IMR-90 (cell line): ENCODE measurements around the gene KIAA0513. TPM values are rescaled to one million over a fixed set of nuclear protein-coding genes. Genes with fewer than 3 reads are reported as not detected.

Experiments used
- ATAC-seq: fragments of 200-7000 bp; cut with Tn5 transposase; 2 replicates; pipeline ENCODE4 v1.9.1; 2020; ENCODE audit warnings: low read depth, mild to moderate bottlenecking, moderate library complexity
- BruUV-seq: library from RNA; stranded (reverse); fragments of 400-500 nt; replicated peaks from 2 replicates; lab custom pipeline; 2021; lab: Mats Ljungman, UMichigan
- CTCF ChIA-PET: fragments of 300-600 bp; formaldehyde crosslinking; extraction: SDS; loops from one replicate; lab custom pipeline; 2021; ENCODE audit warnings: antibody characterized with exemption; lab: Yijun Ruan, JAX
- POLR2A ChIA-PET: fragments of 300-600 bp; sonication (Branson Sonifier 250); formaldehyde crosslinking; loops from one replicate; lab custom pipeline; 2022; ENCODE audit warnings: antibody characterized with exemption; ENCODE audit not compliant: unreplicated experiment; lab: Charles Lee
- DNase-seq: peaks from one replicate; pipeline ENCODE4 v3.0.0; 2013
- H2AFZ ChIP-seq: replicated peaks from 2 replicates; pipeline ENCODE3; 2013; ENCODE audit warnings: low read length, mild to moderate bottlenecking; ENCODE audit not compliant: poor library complexity
- H2AK5ac ChIP-seq: 2 replicates; pipeline ENCODE4 v1.6.1; 2013; ENCODE audit warnings: low read depth, low read length, inconsistent platforms
- H2AK9ac ChIP-seq: replicated peaks from 2 replicates; pipeline ENCODE3; 2013; ENCODE audit warnings: mild to moderate bottlenecking, low read depth, low read length, moderate library complexity; ENCODE audit not compliant: poor library complexity
- H2BK120ac ChIP-seq: 2 replicates; pipeline ENCODE4 v1.6.1; 2013; ENCODE audit warnings: low read depth, low read length, inconsistent platforms
- H2BK15ac ChIP-seq: 3 replicates; pipeline ENCODE4 v1.6.1; 2013; ENCODE audit warnings: low read depth, low read length, inconsistent platforms
- H2BK20ac ChIP-seq: 2 replicates; pipeline ENCODE4 v1.6.1; 2013; ENCODE audit warnings: low read depth, mild to moderate bottlenecking, inconsistent platforms, low read length, moderate library complexity
- H2BK5ac ChIP-seq: 2 replicates; pipeline ENCODE4 v1.6.1; 2013; ENCODE audit warnings: mild to moderate bottlenecking, low read depth, low read length, inconsistent platforms; ENCODE audit not compliant: poor library complexity, severe bottlenecking
- H3K14ac ChIP-seq: replicated peaks from 2 replicates; pipeline ENCODE4 v1.6.1; 2013; ENCODE audit warnings: low read depth, low read length, inconsistent platforms
- H3K18ac ChIP-seq: 2 replicates; pipeline ENCODE4 v1.6.1; 2013; ENCODE audit warnings: low read depth, low read length, control low read depth
- H3K23ac ChIP-seq: 2 replicates; pipeline ENCODE4 v1.6.1; 2013; ENCODE audit warnings: low read depth, low read length, inconsistent platforms
- H3K27ac ChIP-seq: 2 replicates; pipeline ENCODE4 v1.5.1; 2013; ENCODE audit warnings: mild to moderate bottlenecking, control low read depth, low read length; ENCODE audit not compliant: insufficient read depth
- H3K27me3 ChIP-seq: 2 replicates; pipeline ENCODE4 v1.6.1; 2013; ENCODE audit warnings: low read length; ENCODE audit not compliant: control insufficient read depth, insufficient read depth
- H3K36me3 ChIP-seq: 2 replicates; pipeline ENCODE4 v1.6.1; 2013; ENCODE audit warnings: low read length, mixed read lengths; ENCODE audit not compliant: control insufficient read depth, insufficient read depth
- H3K4ac ChIP-seq: 2 replicates; pipeline ENCODE4 v1.6.1; 2013; ENCODE audit warnings: low read depth, low read length, inconsistent platforms
- H3K4me1 ChIP-seq: 2 replicates; pipeline ENCODE4 v1.6.1; 2013; ENCODE audit warnings: low read length, mixed read lengths; ENCODE audit not compliant: control insufficient read depth, insufficient read depth
- H3K4me2 ChIP-seq: 2 replicates; pipeline ENCODE4 v1.6.1; 2013; ENCODE audit warnings: low read depth, mild to moderate bottlenecking, control low read depth, low read length, moderate library complexity
- H3K4me3 ChIP-seq: 2 replicates; pipeline ENCODE4 v1.5.1; 2013; ENCODE audit warnings: low read depth, mild to moderate bottlenecking, control low read depth, low read length, moderate library complexity; ENCODE audit not compliant: insufficient read depth
- H3K56ac ChIP-seq: 2 replicates; pipeline ENCODE4 v1.6.1; 2013; ENCODE audit warnings: low read length, inconsistent platforms; ENCODE audit not compliant: insufficient read depth; ENCODE audit errors: extremely low read depth
- H3K79me1 ChIP-seq, 2 experiments: 2 replicates each; pipeline ENCODE4 v1.6.1; 2013; ENCODE audit warnings: low read length in 2 of 2, inconsistent platforms in 1 of 2, low read depth in 1 of 2
- H3K9ac ChIP-seq: 2 replicates; pipeline ENCODE4 v1.6.1; 2013; ENCODE audit warnings: low read depth, low read length, control low read depth
- H3K9me1 ChIP-seq: 2 replicates; pipeline ENCODE4 v1.6.1; 2013; ENCODE audit warnings: low read length, inconsistent platforms; ENCODE audit not compliant: insufficient read depth
- H3K9me3 ChIP-seq: 2 replicates; pipeline ENCODE4 v1.6.1; 2013; ENCODE audit warnings: low read length; ENCODE audit not compliant: control insufficient read depth, insufficient read depth
- H4K20me1 ChIP-seq: 2 replicates; pipeline ENCODE4 v1.6.1; 2013; ENCODE audit warnings: low read length, inconsistent platforms; ENCODE audit not compliant: insufficient read depth
- H4K5ac ChIP-seq: 2 replicates; pipeline ENCODE4 v1.6.1; 2013; ENCODE audit warnings: mild to moderate bottlenecking, low read depth, low read length, control low read depth
- H4K8ac ChIP-seq, 2 experiments: 2 replicates each; pipeline ENCODE4 v1.6.1; 2013; ENCODE audit warnings: low read depth in 2 of 2, low read length in 2 of 2, control low read depth in 1 of 2, inconsistent platforms in 1 of 2
- H4K91ac ChIP-seq: 2 replicates; pipeline ENCODE4 v1.6.1; 2013; ENCODE audit warnings: low read depth, low read length, inconsistent platforms; ENCODE audit not compliant: insufficient read depth
- BHLHE40 ChIP-seq: fragments of 150-350 bp; IDR thresholded peaks from 2 replicates; pipeline ENCODE4 v1.6.1; 2016; ENCODE audit warnings: mild to moderate bottlenecking, low read depth, low read length
- CEBPB ChIP-seq: IDR thresholded peaks from 2 replicates; pipeline ENCODE4 v1.6.1; 2012; ENCODE audit warnings: low read depth, low read length, improper control_type of control experiment
- CHD1 ChIP-seq: IDR thresholded peaks from 2 replicates; pipeline ENCODE4 v1.6.1; 2012; ENCODE audit warnings: low read depth, low read length, improper control_type of control experiment
- MAZ ChIP-seq: IDR thresholded peaks from 2 replicates; pipeline ENCODE4 v1.6.1; 2012; ENCODE audit warnings: low read depth, mild to moderate bottlenecking, low read length, improper control_type of control experiment, moderate library complexity, borderline replicate concordance
- MXI1 ChIP-seq: IDR thresholded peaks from 2 replicates; pipeline ENCODE4 v1.6.1; 2012; ENCODE audit warnings: low read depth, mild to moderate bottlenecking, low read length, moderate library complexity, borderline replicate concordance
- NFE2L2 ChIP-seq: fragments of 150-350 bp; IDR thresholded peaks from 2 replicates; pipeline ENCODE4 v1.6.1; 2016; ENCODE audit warnings: low read depth, mild to moderate bottlenecking, low read length
- POLR2A ChIP-seq: IDR thresholded peaks from 2 replicates; pipeline ENCODE4 v1.6.1; 2012; ENCODE audit warnings: mild to moderate bottlenecking, low read depth, low read length
- RAD21 ChIP-seq: IDR thresholded peaks from 2 replicates; pipeline ENCODE4 v1.6.1; 2012; ENCODE audit warnings: low read length, improper control_type of control experiment
- RFX5 ChIP-seq: IDR thresholded peaks from 2 replicates; pipeline ENCODE4 v1.8.0; 2012; ENCODE audit warnings: low read depth, mild to moderate bottlenecking, low read length, moderate library complexity
- USF2 ChIP-seq: fragments of 150-350 bp; IDR thresholded peaks from 2 replicates; pipeline ENCODE4 v1.6.1; 2017; ENCODE audit warnings: mild to moderate bottlenecking, antibody characterized with exemption, low read length, low read depth
- WGBS, 2 experiments: methylation state at CpG; one replicate each; pipeline versions ENCODE4 v1.1.5 to v1.1.7; 2013; ENCODE audit warnings: missing lambda C conversion rate in 2 of 2; ENCODE audit not compliant: insufficient read length in 1 of 2; ENCODE audit errors: extremely low coverage in 2 of 2; 5-methylcytosine and 5-hydroxymethylcytosine counted together
- dilution Hi-C: fragments of 300-500 bp; cut with HindIII; formaldehyde crosslinking; loops from one replicate; pipeline ENCODE4 v1.14.3; 2018; ENCODE audit warnings: low sequenced_read_pairs; ENCODE audit not compliant: unreplicated experiment
- in situ Hi-C: fragments of 300-500 bp; cut with MboI; formaldehyde crosslinking; loops from 3 replicates; pipeline ENCODE4 v1.14.3; 2019; ENCODE audit warnings: low sequenced_read_pairs, inconsistent platforms, mixed read lengths
- intact Hi-C: fragments of 100-400 bp; cut with micrococcal nuclease; formaldehyde crosslinking; loops from 2 replicates; pipeline ENCODE4 v1.10.0; 2022
- polyA plus RNA-seq, 3 experiments: library from polyadenylated mRNA; depleted of rRNA; stranded (reverse); fragments of >200 nt; gene quantifications; 2 replicates each; pipeline ENCODE4 v1.2.3, GENCODE V29; 2012; ENCODE audit warnings: low replicate concordance in 1 of 3
- total RNA-seq: library from RNA; depleted of rRNA; stranded (reverse); fragments of >200 nt; gene quantifications from 2 replicates; pipeline ENCODE4 v1.2.3, GENCODE V29; 2012
- TF ChIP-seq, protein P1 (sequence below): conservative IDR thresholded peaks from 2 replicates; pipeline ENCODE4 v1.5.1; 2012; ENCODE audit warnings: mild to moderate bottlenecking, low read depth, low read length, improper control_type of control experiment

KIAA0513 gene
- total and polyA plus RNA-seq, 2 of the 4 experiments (the other 2 are of a cell fraction) = 9.5 TPM

DNA sequence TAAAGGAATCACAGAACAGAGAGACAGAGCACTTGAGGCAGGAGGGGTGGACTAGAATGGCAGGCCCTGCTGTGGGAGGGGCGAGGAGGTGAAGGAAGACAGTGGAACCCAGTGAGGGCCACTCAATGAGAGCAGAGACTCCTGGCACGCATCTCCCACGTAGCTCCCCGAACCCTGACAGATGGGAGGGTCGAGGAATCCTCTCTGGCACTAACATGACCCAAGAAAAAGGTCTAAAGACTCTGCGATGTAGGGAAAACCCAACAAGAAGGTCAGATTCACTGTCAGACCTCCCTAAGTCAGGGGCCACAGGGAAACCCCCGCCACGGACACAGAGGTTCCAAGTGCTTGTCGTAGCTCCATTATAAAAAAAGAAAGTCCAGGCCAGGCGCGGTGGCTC lies 31.2 kb upstream of the KIAA0513 start:
- peaks cover 26 to 62% of the 10 kb centered on the region in 2 experiments for H3K79me1 ChIP-seq
- peak overlapping the region in 1 of 2 experiments; percentile 81; a peak in 3 of 4 replicates for H4K8ac ChIP-seq
- ChIA-PET CTCF (no interaction called here), POLR2A (no interaction called here)
- H2BK5ac ChIP-seq = peak overlapping the region; percentile 98
- H3K56ac ChIP-seq = no peak overlapping the region
- no peak overlapping the region for H3K4me3 ChIP-seq
- peaks cover 47% of the 10 kb centered on the region for H3K4me1 ChIP-seq
- H2BK20ac ChIP-seq = peak overlapping the region; percentile 22
- H2AK9ac ChIP-seq = peak overlapping the region; percentile 62
- peaks cover 23% of the 10 kb centered on the region for H3K36me3 ChIP-seq
- dilution Hi-C loops = no loop called here
- BruUV-seq = no TSS peak
- H3K14ac ChIP-seq = peak overlapping the region; percentile 50
- peak overlapping the region; percentile 53 for H3K27ac ChIP-seq
- H3K4ac ChIP-seq = peak overlapping the region; percentile 86
- peaks cover 23% of the 10 kb centered on the region for H3K9me1 ChIP-seq
- H3K18ac ChIP-seq = peak overlapping the region; percentile 14
- H3K27me3 ChIP-seq = no peaks in the 10 kb centered on the region
- H4K91ac ChIP-seq = peak overlapping the region; percentile 83
- H3K4me2 ChIP-seq = no peak overlapping the region
- H4K5ac ChIP-seq = peak overlapping the region; percentile 54; the same call in 1 of the 2 replicates
- TF ChIP-seq MXI1 (no peak), CHD1 (no peak), RFX5 (no peak), BHLHE40 (no peak), USF2 (no peak), CEBPB (no peak), MAZ (no peak), POLR2A (no peak), RAD21 (no peak), NFE2L2 (no peak)
- TF ChIP-seq, protein P1, sequence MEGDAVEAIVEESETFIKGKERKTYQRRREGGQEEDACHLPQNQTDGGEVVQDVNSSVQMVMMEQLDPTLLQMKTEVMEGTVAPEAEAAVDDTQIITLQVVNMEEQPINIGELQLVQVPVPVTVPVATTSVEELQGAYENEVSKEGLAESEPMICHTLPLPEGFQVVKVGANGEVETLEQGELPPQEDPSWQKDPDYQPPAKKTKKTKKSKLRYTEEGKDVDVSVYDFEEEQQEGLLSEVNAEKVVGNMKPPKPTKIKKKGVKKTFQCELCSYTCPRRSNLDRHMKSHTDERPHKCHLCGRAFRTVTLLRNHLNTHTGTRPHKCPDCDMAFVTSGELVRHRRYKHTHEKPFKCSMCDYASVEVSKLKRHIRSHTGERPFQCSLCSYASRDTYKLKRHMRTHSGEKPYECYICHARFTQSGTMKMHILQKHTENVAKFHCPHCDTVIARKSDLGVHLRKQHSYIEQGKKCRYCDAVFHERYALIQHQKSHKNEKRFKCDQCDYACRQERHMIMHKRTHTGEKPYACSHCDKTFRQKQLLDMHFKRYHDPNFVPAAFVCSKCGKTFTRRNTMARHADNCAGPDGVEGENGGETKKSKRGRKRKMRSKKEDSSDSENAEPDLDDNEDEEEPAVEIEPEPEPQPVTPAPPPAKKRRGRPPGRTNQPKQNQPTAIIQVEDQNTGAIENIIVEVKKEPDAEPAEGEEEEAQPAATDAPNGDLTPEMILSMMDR = no peak
- H2AFZ ChIP-seq = no peak overlapping the region
- H2BK15ac ChIP-seq = peak overlapping the region; percentile 92; the same call in 1 of the 3 replicates
- H3K23ac ChIP-seq = peak overlapping the region; percentile 31; the same call in 1 of the 2 replicates
- H3K9me3 ChIP-seq = no peaks in the 10 kb centered on the region
- peaks cover 3% of the 10 kb centered on the region for H4K20me1 ChIP-seq
- H2AK5ac ChIP-seq = peak overlapping the region; percentile 96
- ATAC-seq (no peak), DNase-seq (no peak)
- in situ Hi-C loops = no loop called here
- no peak overlapping the region for H3K9ac ChIP-seq
- intact Hi-C loops = no loop called here
- 100% methylated on average over 3 of the region's 11 CpGs; no CpG with 5 or more reads in 1 of the 2 experiments for WGBS, 2 experiments
- H2BK120ac ChIP-seq = peak overlapping the region; percentile 64
